DMS79 (cell line): ENCODE results near the gene WNT6.

Source experiments
- DNase-seq: peaks from one replicate; lab custom pipeline; 2025; lab: John Stamatoyannopoulos, UW

The WNT6 gene

GRCh38 chr2:218877891-218878290, 18.3 kb downstream of the WNT6 start:
- no peak for DNase-seq

GRCh38 chr2:218878486-218878885, 18.9 kb downstream of the WNT6 start:
- no peak for DNase-seq

- DNase-seq, result no peak
Measured at GRCh38 chr2:218878926-218879761, 19.5 kb downstream of the WNT6 start.

GRCh38 chr2:218879776-218880101, 20.1 kb downstream of the WNT6 start:
- no peak for DNase-seq

GRCh38 chr2:218880102-218880858, 20.7 kb downstream of the WNT6 start, which contains the start of gene WNT10A:
WNT10A (plus strand) TSS chr2:218880852; CDS start chr2:218880996, 144 bp downstream.
- DNase-seq, result peak; percentile 39

GRCh38 chr2:218880859-218881594, 21.4 kb downstream of the WNT6 start:
- DNase-seq, result no peak

- no peak for DNase-seq
Measured at GRCh38 chr2:218881744-218882460, 22.3 kb downstream of the WNT6 start.

GRCh38 chr2:218882461-218882816, 22.8 kb downstream of the WNT6 start:
- DNase-seq, result no peak

- DNase-seq, result no peak
Measured at GRCh38 chr2:218882866-218883366, 23.3 kb downstream of the WNT6 start.

GRCh38 chr2:218883491-218884490, 24.2 kb downstream of the WNT6 start:
- no peak for DNase-seq

GRCh38 chr2:218884519-218884918, 24.9 kb downstream of the WNT6 start:
- DNase-seq, result no peak

GRCh38 chr2:218885981-218886947, 26.7 kb downstream of the WNT6 start:
- no peak for DNase-seq

- no peak for DNase-seq
Measured at GRCh38 chr2:218887079-218887478, 27.5 kb downstream of the WNT6 start.

- no peak for DNase-seq
Measured at GRCh38 chr2:218888341-218888740, 28.7 kb downstream of the WNT6 start.

GRCh38 chr2:218889937-218890336, 30.3 kb downstream of the WNT6 start:
- no peak for DNase-seq

- no peak for DNase-seq
Measured at GRCh38 chr2:218890369-218890768, 30.8 kb downstream of the WNT6 start.

GRCh38 chr2:218891275-218892135, 31.9 kb downstream of the WNT6 start:
- DNase-seq, result no peak

- DNase-seq, result peak; percentile 47
Measured at GRCh38 chr2:218892693-218893348, 33.2 kb downstream of the WNT6 start.
